Measurements from ENCODE around the gene FARS2.

Gene FARS2

DNA sequence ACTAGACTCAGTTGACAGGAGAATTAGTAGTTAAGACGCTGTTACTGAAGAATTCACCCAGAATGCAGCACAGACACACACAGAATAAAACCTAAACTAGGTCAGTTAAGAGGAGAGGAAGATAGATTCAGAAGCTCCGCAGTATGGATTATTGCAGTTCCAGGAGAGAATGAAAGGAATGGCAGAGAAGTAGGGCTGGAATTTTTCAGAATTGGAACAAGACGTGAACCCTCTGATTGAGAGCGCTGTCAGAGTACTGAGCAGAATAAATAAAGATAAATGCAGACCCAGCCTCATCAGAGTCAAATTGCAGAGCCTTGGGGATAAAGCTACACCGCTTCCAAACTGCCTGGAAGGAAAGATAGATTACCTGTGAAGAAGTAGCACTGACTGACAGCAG lies 344.6 kb downstream of the FARS2 start:
- ChIA-PET CTCF (no interaction called here), POLR2A (no interaction called here)
- TF ChIP-seq CTBP1 (IDR thresholded peaks at IDR 0.05; ENCODE audit: borderline replicate concordance) (no peak), SP1 (IDR thresholded peaks at IDR 0.05) (no peak), FOXA1 (IDR thresholded peaks at IDR 0.05) (no peak), HDGF (IDR thresholded peaks at IDR 0.05; ENCODE audit: borderline replicate concordance) (no peak), LEF1 (IDR thresholded peaks at IDR 0.05; ENCODE audit: borderline replicate concordance) (no peak), ARNT (IDR thresholded peaks at IDR 0.05) (no peak)

DNA sequence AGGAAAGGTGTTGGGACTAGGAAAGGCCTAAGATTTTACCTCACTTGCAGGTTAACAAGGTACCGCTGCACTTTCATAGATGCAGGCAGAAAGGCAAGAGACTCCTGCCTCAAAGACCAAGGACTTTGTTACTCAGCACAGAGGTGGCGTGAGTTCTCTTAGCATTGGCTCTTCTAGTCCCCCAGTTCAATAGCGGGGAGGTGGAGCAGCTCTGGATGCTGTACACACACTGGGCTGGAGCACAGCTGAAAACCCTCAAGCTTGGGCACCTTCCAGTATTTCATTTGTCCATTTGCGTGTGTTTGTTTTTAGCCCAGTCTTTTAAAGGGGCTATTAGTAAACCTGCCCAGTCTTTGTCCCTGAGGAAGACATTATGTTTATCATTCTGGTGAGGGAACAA lies 345.2 kb downstream of the FARS2 start:
- no peak for TF ChIP-seq FOXK2 (IDR thresholded peaks at IDR 0.05)
- no peak for TF ChIP-seq L3MBTL2 (conservative IDR thresholded peaks at IDR 0.05)
- no peak for TF ChIP-seq CTBP1 (IDR thresholded peaks at IDR 0.05; ENCODE audit: borderline replicate concordance)
- no peak for TF ChIP-seq LEF1 (IDR thresholded peaks at IDR 0.05; ENCODE audit: borderline replicate concordance)
- TF ChIP-seq HDGF (IDR thresholded peaks at IDR 0.05; ENCODE audit: borderline replicate concordance): no peak
- no peak for TF ChIP-seq FOXM1 (IDR thresholded peaks at IDR 0.05; ENCODE audit: borderline replicate concordance)
- TF ChIP-seq, protein P1, sequence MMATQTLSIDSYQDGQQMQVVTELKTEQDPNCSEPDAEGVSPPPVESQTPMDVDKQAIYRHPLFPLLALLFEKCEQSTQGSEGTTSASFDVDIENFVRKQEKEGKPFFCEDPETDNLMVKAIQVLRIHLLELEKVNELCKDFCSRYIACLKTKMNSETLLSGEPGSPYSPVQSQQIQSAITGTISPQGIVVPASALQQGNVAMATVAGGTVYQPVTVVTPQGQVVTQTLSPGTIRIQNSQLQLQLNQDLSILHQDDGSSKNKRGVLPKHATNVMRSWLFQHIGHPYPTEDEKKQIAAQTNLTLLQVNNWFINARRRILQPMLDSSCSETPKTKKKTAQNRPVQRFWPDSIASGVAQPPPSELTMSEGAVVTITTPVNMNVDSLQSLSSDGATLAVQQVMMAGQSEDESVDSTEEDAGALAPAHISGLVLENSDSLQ (IDR thresholded peaks at IDR 0.05): no peak
- no peak for TF ChIP-seq ARNT (IDR thresholded peaks at IDR 0.05)
- TF ChIP-seq SP1 (IDR thresholded peaks at IDR 0.05): no peak
- TF ChIP-seq BHLHE40 (IDR thresholded peaks at IDR 0.05; ENCODE audit: borderline replicate concordance): no peak
- no peak for TF ChIP-seq FOXA1 (IDR thresholded peaks at IDR 0.05)
- no peak for TF ChIP-seq SUZ12 (IDR thresholded peaks at IDR 0.05)
- no peak for TF ChIP-seq ELF4 (IDR thresholded peaks at IDR 0.05)
- no peak for TF ChIP-seq TARDBP (IDR thresholded peaks at IDR 0.05)
- no peak for TF ChIP-seq ZNF384 (IDR thresholded peaks at IDR 0.05)
- no peak for TF ChIP-seq NFRKB (IDR thresholded peaks at IDR 0.05)
- POLR2A ChIA-PET: no interaction called here
- no peak for DNase-seq (ENCODE audit: extremely low spot score)
- CTCF ChIA-PET: no interaction called here

More for the DNA sequence above, 344.6 kb downstream of the FARS2 start:
- DNase-seq (ENCODE audit: extremely low spot score): no peak

- DNase-seq (ENCODE audit: extremely low spot score): peak; percentile 14
- TF ChIP-seq NFRKB (IDR thresholded peaks at IDR 0.05) (no peak), LEF1 (IDR thresholded peaks at IDR 0.05; ENCODE audit: borderline replicate concordance) (no peak), TARDBP (IDR thresholded peaks at IDR 0.05) (no peak), SUZ12 (IDR thresholded peaks at IDR 0.05) (no peak), ARNT (IDR thresholded peaks at IDR 0.05) (no peak), L3MBTL2 (conservative IDR thresholded peaks at IDR 0.05) (no peak), FOXM1 (IDR thresholded peaks at IDR 0.05; ENCODE audit: borderline replicate concordance) (no peak), CTBP1 (IDR thresholded peaks at IDR 0.05; ENCODE audit: borderline replicate concordance) (no peak), ZNF384 (IDR thresholded peaks at IDR 0.05) (no peak), FOXA1 (IDR thresholded peaks at IDR 0.05) (no peak), ELF4 (IDR thresholded peaks at IDR 0.05) (no peak), SP1 (IDR thresholded peaks at IDR 0.05) (no peak), HDGF (IDR thresholded peaks at IDR 0.05; ENCODE audit: borderline replicate concordance) (no peak), BHLHE40 (IDR thresholded peaks at IDR 0.05; ENCODE audit: borderline replicate concordance) (no peak), FOXK2 (IDR thresholded peaks at IDR 0.05) (no peak)
- TF ChIP-seq, protein P1 (IDR thresholded peaks at IDR 0.05): no peak
- ChIA-PET CTCF (no interaction called here), POLR2A (no interaction called here)
These were observed 349.3 kb downstream of the FARS2 start for GRCh38 chr6:5610640-5611039.

DNA sequence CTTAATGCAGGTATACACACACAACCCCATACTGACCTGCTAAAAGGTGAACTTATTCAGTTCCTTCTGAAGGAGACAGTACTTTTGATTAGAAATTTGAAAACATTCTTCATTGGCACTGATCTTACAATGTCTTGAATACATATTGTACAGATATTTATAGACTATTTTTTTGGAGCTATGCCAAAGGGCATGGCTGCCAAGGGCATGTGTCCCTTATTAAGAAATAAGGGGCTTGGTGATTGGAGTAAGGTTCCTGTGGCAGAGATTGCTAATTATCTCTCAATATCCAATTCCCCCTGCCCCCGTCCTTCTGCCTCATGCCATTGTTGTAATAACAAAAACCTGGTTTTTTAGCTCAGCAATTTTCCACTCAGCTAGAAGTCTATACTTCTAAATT lies 355.9 kb downstream of the FARS2 start:
- no peak for DNase-seq (ENCODE audit: extremely low spot score)
- CTCF ChIA-PET: no interaction called here
- POLR2A ChIA-PET: no interaction called here
- no peak for TF ChIP-seq BHLHE40 (IDR thresholded peaks at IDR 0.05; ENCODE audit: borderline replicate concordance)
- TF ChIP-seq NFRKB (IDR thresholded peaks at IDR 0.05): no peak
- no peak for TF ChIP-seq SP1 (IDR thresholded peaks at IDR 0.05)
- no peak for TF ChIP-seq LEF1 (IDR thresholded peaks at IDR 0.05; ENCODE audit: borderline replicate concordance)
- no peak for TF ChIP-seq ELF4 (IDR thresholded peaks at IDR 0.05)
- no peak for TF ChIP-seq ZNF384 (IDR thresholded peaks at IDR 0.05)
- TF ChIP-seq ARNT (IDR thresholded peaks at IDR 0.05): no peak
- TF ChIP-seq HDGF (IDR thresholded peaks at IDR 0.05; ENCODE audit: borderline replicate concordance): no peak
- TF ChIP-seq L3MBTL2 (conservative IDR thresholded peaks at IDR 0.05): no peak
- TF ChIP-seq FOXA1 (IDR thresholded peaks at IDR 0.05): no peak
- TF ChIP-seq CTBP1 (IDR thresholded peaks at IDR 0.05; ENCODE audit: borderline replicate concordance): no peak
- no peak for TF ChIP-seq SUZ12 (IDR thresholded peaks at IDR 0.05)
- TF ChIP-seq FOXK2 (IDR thresholded peaks at IDR 0.05): no peak
- TF ChIP-seq TARDBP (IDR thresholded peaks at IDR 0.05): no peak
- TF ChIP-seq FOXM1 (IDR thresholded peaks at IDR 0.05; ENCODE audit: borderline replicate concordance): no peak
- TF ChIP-seq, protein P1 (IDR thresholded peaks at IDR 0.05): no peak

DNA sequence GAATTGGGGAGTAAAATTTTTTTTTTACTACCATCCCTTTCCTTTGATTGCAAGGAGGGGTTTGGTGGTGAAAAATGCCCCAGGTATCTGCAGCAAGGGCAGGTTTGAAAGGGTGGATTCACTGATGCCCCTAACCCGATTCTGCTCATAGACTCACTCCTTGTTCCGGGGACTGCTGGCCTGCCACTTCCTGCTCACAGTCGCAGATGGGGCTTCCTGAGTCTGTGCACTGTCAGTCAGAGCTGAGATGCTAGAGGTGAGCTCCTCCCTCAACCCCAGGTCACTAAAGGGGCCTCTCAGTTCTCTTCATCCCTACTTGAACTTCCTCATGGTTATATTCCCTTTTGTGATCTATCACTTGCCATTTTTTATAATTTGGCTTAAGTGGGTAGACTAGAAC lies 357.9 kb downstream of the FARS2 start:
- CTCF ChIA-PET: no interaction called here
- TF ChIP-seq FOXM1 (IDR thresholded peaks at IDR 0.05; ENCODE audit: borderline replicate concordance) (no peak), BHLHE40 (IDR thresholded peaks at IDR 0.05; ENCODE audit: borderline replicate concordance) (no peak), ZNF384 (IDR thresholded peaks at IDR 0.05) (no peak), NFRKB (IDR thresholded peaks at IDR 0.05) (no peak), CTBP1 (IDR thresholded peaks at IDR 0.05; ENCODE audit: borderline replicate concordance) (no peak), L3MBTL2 (conservative IDR thresholded peaks at IDR 0.05) (no peak), ARNT (IDR thresholded peaks at IDR 0.05) (no peak)
- POLR2A ChIA-PET: no interaction called here
- DNase-seq (ENCODE audit: extremely low spot score): no peak

- no peak for TF ChIP-seq SP1 (IDR thresholded peaks at IDR 0.05)
- TF ChIP-seq, protein P1 (IDR thresholded peaks at IDR 0.05): no peak
- no peak for TF ChIP-seq NFRKB (IDR thresholded peaks at IDR 0.05)
- no peak for TF ChIP-seq HDGF (IDR thresholded peaks at IDR 0.05; ENCODE audit: borderline replicate concordance)
- TF ChIP-seq CTBP1 (IDR thresholded peaks at IDR 0.05; ENCODE audit: borderline replicate concordance): no peak
- TF ChIP-seq BHLHE40 (IDR thresholded peaks at IDR 0.05; ENCODE audit: borderline replicate concordance): no peak
- ChIA-PET CTCF (no interaction called here), POLR2A (interaction anchor here (0.5 kb wide), 1 partner anchor 19 kb away, joined by 3 read pairs; no protein-coding TSS in a partner anchor)
- no peak for DNase-seq (ENCODE audit: extremely low spot score)
These were observed 361.1 kb downstream of the FARS2 start for GRCh38 chr6:5622276-5623005.
